H1 (cell line): ENCODE results near the gene SLC35B2. TPM values are rescaled to one million over a fixed set of nuclear protein-coding genes. Genes with fewer than 3 reads are reported as not detected.

Experiments used
- CTCF ChIA-PET: fragments of 300-600 bp; sonication (Branson Sonifier 250); formaldehyde crosslinking; loops from one replicate; lab custom pipeline; 2021; ENCODE audit not compliant: partially characterized antibody; lab: Charles Lee
- POLR2A ChIA-PET: fragments of 300-600 bp; sonication (Branson Sonifier 250); formaldehyde crosslinking; loops from one replicate; lab custom pipeline; 2021; ENCODE audit warnings: inconsistent platforms; ENCODE audit not compliant: partially characterized antibody; lab: Charles Lee
- DNase-seq, 2 experiments: peaks; one replicate each; pipeline versions ENCODE4 v3.0.0 to v3.0.0-alpha.2; 2010 to 2022; ENCODE audit warnings: low spot score in 2 of 2, low read depth in 1 of 2, mixed read lengths in 1 of 2
- FAIRE-seq: peaks from 2 replicates; lab custom pipeline; 2011; peaks lifted over from hg19 to GRCh38; lab: Jason Lieb, UNC
- H2AFZ ChIP-seq: 2 replicates; pipeline ENCODE4 v1.8.1; 2012; ENCODE audit warnings: low read length, inconsistent platforms
- H2AK5ac ChIP-seq: 2 replicates; pipeline ENCODE4 v1.6.1; 2013; ENCODE audit warnings: low read depth, low read length
- H2BK120ac ChIP-seq: replicated peaks from 2 replicates; pipeline ENCODE3; 2013; ENCODE audit warnings: low read depth, low read length, inconsistent platforms
- H2BK12ac ChIP-seq: 2 replicates; pipeline ENCODE4 v1.6.1; 2013; ENCODE audit warnings: low read depth, low read length
- H2BK15ac ChIP-seq: 2 replicates; pipeline ENCODE4 v1.6.1; 2013; ENCODE audit warnings: low read length
- H2BK20ac ChIP-seq: 2 replicates; pipeline ENCODE4 v1.6.1; 2013; ENCODE audit warnings: low read length
- H2BK5ac ChIP-seq: 2 replicates; pipeline ENCODE4 v1.6.1; 2013; ENCODE audit warnings: low read depth, low read length
- H3K14ac ChIP-seq: 2 replicates; pipeline ENCODE4 v1.6.1; 2013; ENCODE audit warnings: inconsistent platforms; ENCODE audit not compliant: insufficient read length
- H3K18ac ChIP-seq: 2 replicates; pipeline ENCODE4 v1.6.1; 2013; ENCODE audit warnings: low read length; ENCODE audit errors: extremely low read depth
- H3K23ac ChIP-seq: 2 replicates; pipeline ENCODE4 v1.6.1; 2013; ENCODE audit warnings: inconsistent platforms; ENCODE audit not compliant: insufficient read length
- H3K23me2 ChIP-seq: 2 replicates; pipeline ENCODE4 v1.6.1; 2013; ENCODE audit warnings: low read depth, low read length
- H3K27ac ChIP-seq: 2 replicates; pipeline ENCODE4 v1.6.1; 2011; ENCODE audit warnings: low read depth, low read length, inconsistent platforms
- H3K27me3 ChIP-seq, 4 experiments: replicated peaks in 1 of 4; 1 replicate in 1 of 4; 2 replicates in 3 of 4; pipeline versions ENCODE4 v1.6.1 to v1.8.1; 2011 to 2013; ENCODE audit warnings: low read length in 3 of 4, mild to moderate bottlenecking in 3 of 4, inconsistent platforms in 2 of 4, mixed read lengths in 2 of 4, moderate library complexity in 1 of 4; ENCODE audit not compliant: control insufficient read depth in 3 of 4, insufficient read depth in 3 of 4; ENCODE audit errors: extremely low read depth in 1 of 4
- H3K36me3 ChIP-seq, 4 experiments: 2 replicates each; pipeline versions ENCODE4 v1.6.1 to v1.8.1; 2011 to 2013; ENCODE audit warnings: mild to moderate bottlenecking in 4 of 4, low read length in 3 of 4, moderate library complexity in 2 of 4, control low read depth in 1 of 4, inconsistent platforms in 1 of 4; ENCODE audit not compliant: insufficient read depth in 4 of 4, control insufficient read depth in 2 of 4
- H3K4ac ChIP-seq: replicated peaks from 2 replicates; pipeline ENCODE3; 2013; ENCODE audit warnings: low read length, low read depth, mixed read lengths, inconsistent platforms; ENCODE audit not compliant: insufficient read length
- H3K4me1 ChIP-seq, 4 experiments: replicated peaks in 1 of 4; 1 replicate in 1 of 4; 2 replicates in 3 of 4; pipeline versions ENCODE4 v1.6.1 to v1.8.1; 2011 to 2013; ENCODE audit warnings: low read length in 3 of 4, inconsistent platforms in 2 of 4, mixed read lengths in 1 of 4; ENCODE audit not compliant: insufficient read depth in 4 of 4, control insufficient read depth in 3 of 4
- H3K4me2 ChIP-seq, 2 experiments: 2 replicates each; pipeline versions ENCODE4 v1.6.1 to v1.8.1; 2011 to 2013; ENCODE audit warnings: low read depth in 2 of 2, low read length in 2 of 2, control low read depth in 1 of 2, inconsistent platforms in 1 of 2, mild to moderate bottlenecking in 1 of 2; ENCODE audit not compliant: insufficient read depth in 1 of 2
- H3K4me3 ChIP-seq, 4 experiments: fragments of 200-600, 300-600 bp in 1 of 4; sonication (generic), shearing (Covaris generic), sonication (Bioruptor Twin) in 1 of 4; 2 replicates each; pipeline versions ENCODE4 v1.5.1 to v1.8.1; 2011 to 2016; ENCODE audit warnings: low read length in 4 of 4, low read depth in 3 of 4, control low read depth in 2 of 4, inconsistent platforms in 2 of 4, mild to moderate bottlenecking in 2 of 4, mixed read lengths in 1 of 4, moderate library complexity in 1 of 4; ENCODE audit not compliant: insufficient read depth in 2 of 4; ENCODE audit errors: extremely low read depth in 1 of 4
- H3K56ac ChIP-seq: replicated peaks from 2 replicates; pipeline ENCODE3; 2013; ENCODE audit warnings: low read depth, mild to moderate bottlenecking, mixed read lengths, low read length, inconsistent platforms; ENCODE audit not compliant: insufficient read length
- H3K79me1 ChIP-seq: 2 replicates; pipeline ENCODE4 v1.6.1; 2013; ENCODE audit warnings: low read depth, low read length, control low read depth
- H3K79me2 ChIP-seq, 2 experiments: 2 replicates each; pipeline versions ENCODE4 v1.6.1 to v1.8.1; 2012 to 2013; ENCODE audit warnings: low read length in 2 of 2, mild to moderate bottlenecking in 2 of 2, inconsistent platforms in 1 of 2; ENCODE audit not compliant: insufficient read depth in 2 of 2, control insufficient read depth in 1 of 2
- H3K9ac ChIP-seq, 4 experiments: replicated peaks in 1 of 4; 1 replicate in 1 of 4; 2 replicates in 3 of 4; pipeline versions ENCODE4 v1.6.1 to v1.8.1; 2011 to 2013; ENCODE audit warnings: low read depth in 3 of 4, low read length in 3 of 4, control low read depth in 2 of 4, mild to moderate bottlenecking in 2 of 4, moderate library complexity in 2 of 4, inconsistent platforms in 1 of 4; ENCODE audit errors: extremely low read depth in 1 of 4
- H3K9me3 ChIP-seq, 2 experiments: 2 replicates each; pipeline versions ENCODE4 v1.6.1 to v1.8.1; 2012 to 2013; ENCODE audit warnings: mild to moderate bottlenecking in 2 of 2, moderate library complexity in 2 of 2, control low read depth in 1 of 2, inconsistent platforms in 1 of 2, low read depth in 1 of 2, low read length in 1 of 2, mixed read lengths in 1 of 2; ENCODE audit not compliant: insufficient read depth in 2 of 2
- H4K20me1 ChIP-seq, 2 experiments: replicated peaks in 1 of 2; 2 replicates each; pipeline versions ENCODE3 to v1.8.1; 2011 to 2013; ENCODE audit warnings: inconsistent platforms in 2 of 2, low read length in 2 of 2, mild to moderate bottlenecking in 1 of 2; ENCODE audit not compliant: insufficient read depth in 2 of 2, control insufficient read depth in 1 of 2
- H4K5ac ChIP-seq: 2 replicates; pipeline ENCODE4 v1.6.1; 2013; ENCODE audit warnings: low read length, low read depth, mixed read lengths, inconsistent platforms; ENCODE audit not compliant: insufficient read length
- H4K8ac ChIP-seq: 2 replicates; pipeline ENCODE4 v1.8.0; 2013; ENCODE audit warnings: mild to moderate bottlenecking, moderate library complexity, low read length, inconsistent platforms; ENCODE audit not compliant: insufficient read depth; ENCODE audit errors: extremely low read depth
- H4K91ac ChIP-seq: replicated peaks from 2 replicates; pipeline ENCODE3; 2013; ENCODE audit warnings: low read length, mixed read lengths, inconsistent platforms; ENCODE audit not compliant: insufficient read length
- CBX5 ChIP-seq: fragments of 300-800, 300-1000 bp; sonication (generic); IDR thresholded peaks from 2 replicates; pipeline ENCODE4 v1.7.1; 2016; ENCODE audit warnings: antibody characterized with exemption, low read length, low read depth
- GABPA ChIP-seq: IDR thresholded peaks from 2 replicates; pipeline ENCODE4 v1.6.1; 2011; ENCODE audit warnings: mild to moderate bottlenecking, low read length, moderate library complexity, borderline replicate concordance; ENCODE audit not compliant: insufficient read depth
- POLR2A ChIP-seq, 2 experiments: IDR thresholded peaks; 1 replicate in 1 of 2; 2 replicates in 1 of 2; pipeline ENCODE4 v1.6.1; 2011; ENCODE audit warnings: low read depth in 2 of 2, low read length in 2 of 2, mild to moderate bottlenecking in 2 of 2; ENCODE audit errors: control extremely low read depth in 1 of 2
- POLR2AphosphoS5 ChIP-seq: IDR thresholded peaks from 2 replicates; pipeline ENCODE4 v1.6.1; 2011; ENCODE audit warnings: low read depth, low read length
- RFX5 ChIP-seq: IDR thresholded peaks from 2 replicates; pipeline ENCODE4 v1.6.1; 2011; ENCODE audit warnings: low read depth, low read length, improper control_type of control experiment, borderline replicate concordance
- SRF ChIP-seq: IDR thresholded peaks from 2 replicates; pipeline ENCODE4 v1.6.1; 2011; ENCODE audit warnings: mild to moderate bottlenecking, low read depth, low read length, moderate library complexity
- USF2 ChIP-seq: IDR thresholded peaks from 2 replicates; pipeline ENCODE4 v1.6.1; 2011; ENCODE audit warnings: low read length, improper control_type of control experiment
- WGBS, 2 experiments: shearing (Covaris generic) in 1 of 2; methylation state at CpG; one replicate each; pipeline versions ENCODE4 v1.1.6 to v1.1.7; 2013 to 2015; ENCODE audit warnings: low lambda C conversion rate in 2 of 2, mixed read lengths in 2 of 2, inconsistent platforms in 1 of 2, low coverage in 1 of 2, missing lambda C conversion rate in 1 of 2; ENCODE audit not compliant: insufficient replicate concordance in 2 of 2, insufficient coverage in 1 of 2, insufficient read length in 1 of 2; ENCODE audit errors: extremely low coverage in 1 of 2, missing lambda C conversion rate in 1 of 2; 5-methylcytosine and 5-hydroxymethylcytosine counted together
- polyA plus RNA-seq, 7 experiments: library from polyadenylated mRNA; depleted of rRNA in 3 of 7; stranded (reverse) in 5 of 7; unstranded in 2 of 7; fragments of >200 nt in 5 of 7; fragments of 200-250 nt in 2 of 7; gene quantifications; 1 replicate in 5 of 7; 2 replicates in 1 of 7; 4 replicates in 1 of 7; pipeline versions ENCODE4 v1.2.1 to v1.2.3, GENCODE V29; 2011 to 2013; ENCODE audit warnings: missing spikeins in 2 of 7, mixed read lengths in 2 of 7
- total RNA-seq: library from RNA; stranded (reverse); fragmentation: NEBNext Ultra II Directional; extraction: Animal tissue kit (Norgen Biotek cat#: 25700); gene quantifications from 2 replicates; pipeline ENCODE4 v1.2.1, GENCODE V29; 2021
- TF ChIP-seq, protein P1 (sequence below): IDR thresholded peaks from 2 replicates; pipeline ENCODE4 v1.6.1; 2011; ENCODE audit warnings: low read depth, mild to moderate bottlenecking, low read length; ENCODE audit not compliant: insufficient read depth

Gene SLC35B2
- total and polyA plus RNA-seq, 2 of the 8 experiments (the other 6 are each of a cell fraction or from before 2014, with no cell fraction given), result 29.5 to 65.0 TPM

GRCh38 chr6:44255871-44256774 lies 1.2 kb downstream of the SLC35B2 start:
- Histone ChIP-seq H4K20me1 (peaks cover 4 to 17% of the 10 kb centered on the region in 2 experiments), H4K91ac (no peak overlapping the region), H3K27me3 (no peaks in the 10 kb centered on the region), H3K9me3 (no peaks in the 10 kb centered on the region), H3K4me1 (peaks cover 0 to 15% (median 6%) of the 10 kb centered on the region in 4 experiments; a peak in 4 of 7 replicates), H2BK12ac (no peak overlapping the region), H3K79me1 (no peaks in the 10 kb centered on the region; the same call in 1 of the 2 replicates), H3K23ac (no peak overlapping the region), H4K5ac (peak overlapping the region; percentile 20), H2BK120ac (no peak overlapping the region), H3K27ac (peak overlapping the region; percentile 88; the same call in 1 of the 2 replicates), H3K14ac (peak overlapping the region; percentile 48), H2BK5ac (peak overlapping the region; percentile 92), H3K36me3 (peaks cover 28 to 50% (median 47%) of the 10 kb centered on the region in 4 experiments), H3K9ac (peak overlapping the region; percentile 45 to 84 (median 76)), H3K4me2 (peak overlapping the region; percentile 58 to 82), H2BK20ac (no peak overlapping the region), H2AFZ (no peak overlapping the region), H3K4me3 (peak overlapping the region; percentile 67 to 85 (median 75)), H4K8ac (no peak overlapping the region; the same call in 1 of the 2 replicates), H3K79me2 (peaks cover 0 to 23% of the 10 kb centered on the region in 2 experiments; a peak in 2 of 4 replicates), H2BK15ac (no peak overlapping the region), H3K23me2 (peaks cover 11% of the 10 kb centered on the region), H2AK5ac (no peak overlapping the region), H3K4ac (no peak overlapping the region), H3K18ac (no peak overlapping the region; the same call in 1 of the 2 replicates), H3K56ac (peak overlapping the region; percentile 7)
- POLR2A ChIA-PET, result interaction anchor here (0.7 to 15.1 kb wide), 51 partner anchors 11 to 627 kb away, joined by 3 to 581 read pairs (median 5); partner anchors contain the start of genes AARS2, CAPN11, CDC5L and GTPBP2
- CTCF ChIA-PET, result interaction anchor here (0.6 to 4.8 kb wide), 40 partner anchors 9 to 186 kb away, joined by 3 to 48 read pairs (median 4); partner anchors contain the start of genes CAPN11, HSP90AB1, SLC29A1 and TMEM151B
- DNase-seq, result peak in 1 of 2 experiments; percentile 60
- no peak for FAIRE-seq
- WGBS, 2 experiments, result 33% methylated on average over 15 of the region's 15 CpGs; no CpG with 5 or more reads in 1 of the 2 experiments
- TF ChIP-seq POLR2AphosphoS5 (peak; percentile 31; the same call in 1 of the 2 replicates), GABPA (no peak), CBX5 (no peak), RFX5 (no peak), SRF (no peak), POLR2A (IDR thresholded peaks at IDR 0.05; ENCODE audit: control extremely low read depth in 1 of 2, low read depth in 2 of 2, low read length in 2 of 2) (peak in 1 of 2 experiments; percentile 76; a peak in 2 of 3 replicates), USF2 (no peak)
- TF ChIP-seq, protein P1, sequence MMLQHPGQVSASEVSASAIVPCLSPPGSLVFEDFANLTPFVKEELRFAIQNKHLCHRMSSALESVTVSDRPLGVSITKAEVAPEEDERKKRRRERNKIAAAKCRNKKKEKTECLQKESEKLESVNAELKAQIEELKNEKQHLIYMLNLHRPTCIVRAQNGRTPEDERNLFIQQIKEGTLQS, result no peak
